Smooth muscle cell (in vitro differentiated cells): ENCODE results near the gene PIAS2. TPM values are rescaled to one million over a fixed set of nuclear protein-coding genes. Genes with fewer than 3 reads are reported as not detected.

Source experiments
- DNase-seq: peaks from one replicate; lab custom pipeline; 2025; ENCODE audit not compliant: unreplicated experiment; lab: John Stamatoyannopoulos, UW
- H2AFZ ChIP-seq: fragments of 200-600 bp; sonication (generic); 2 replicates; pipeline ENCODE4 v1.6.0; 2016; ENCODE audit warnings: antibody characterized with exemption, low read depth, mild to moderate bottlenecking
- H3F3A ChIP-seq: fragments of 200-600 bp; sonication (generic); 2 replicates; pipeline ENCODE4 v1.6.0; 2017; ENCODE audit warnings: antibody characterized with exemption, low read depth
- H3K27ac ChIP-seq: fragments of 200-600 bp; sonication (generic); 2 replicates; pipeline ENCODE4 v1.5.1; 2016; ENCODE audit warnings: low read depth, mild to moderate bottlenecking
- H3K27me3 ChIP-seq: fragments of 200-600 bp; sonication (generic); 2 replicates; pipeline ENCODE4 v1.6.1; 2016; ENCODE audit warnings: low read depth, mild to moderate bottlenecking
- H3K36me3 ChIP-seq: fragments of 200-600 bp; sonication (generic); 2 replicates; pipeline ENCODE4 v1.5.1; 2016; ENCODE audit warnings: low read depth
- H3K4me1 ChIP-seq: fragments of 200-600 bp; sonication (generic); 2 replicates; pipeline ENCODE4 v1.5.1; 2016; ENCODE audit warnings: low read depth
- H3K4me2 ChIP-seq: fragments of 200-600 bp; sonication (generic); 2 replicates; pipeline ENCODE4 v1.6.0; 2016; ENCODE audit warnings: mild to moderate bottlenecking
- H3K4me3 ChIP-seq: fragments of 200-600 bp; sonication (generic); 2 replicates; pipeline ENCODE4 v1.5.1; 2016; ENCODE audit warnings: mild to moderate bottlenecking
- H3K79me2 ChIP-seq: fragments of 200-600 bp; sonication (generic); 2 replicates; pipeline ENCODE4 v1.6.0; 2016; ENCODE audit warnings: low read depth, mild to moderate bottlenecking
- H3K9ac ChIP-seq: fragments of 200-600 bp; sonication (generic); 2 replicates; pipeline ENCODE4 v1.6.0; 2016; ENCODE audit warnings: low read depth
- H3K9me3 ChIP-seq: fragments of 200-600 bp; sonication (generic); replicated peaks from 2 replicates; pipeline ENCODE4 v1.5.1; 2016; ENCODE audit warnings: low read depth
- H4K20me1 ChIP-seq: fragments of 200-600 bp; sonication (generic); 2 replicates; pipeline ENCODE4 v1.6.0; 2016; ENCODE audit warnings: low read depth
- WGBS: methylation state at CpG from one replicate; pipeline ENCODE4 v1.1.7; 2016; ENCODE audit warnings: low lambda C conversion rate; 5-methylcytosine and 5-hydroxymethylcytosine counted together
- polyA plus RNA-seq: library from polyadenylated mRNA; unstranded; fragments of >200 nt; fragmentation: Nextera tagmentation; extraction: Ambion mirVana; gene quantifications from 2 replicates; pipeline ENCODE4 v1.2.1, GENCODE V29; 2016
- total RNA-seq: library from RNA; depleted of rRNA; stranded (reverse); fragments of >200 nt; gene quantifications from 2 replicates; pipeline ENCODE4 v1.2.3, GENCODE V29; 2014
- TF ChIP-seq, protein P1 (sequence below): fragments of 200-600 bp; sonication (generic); IDR thresholded peaks from 2 replicates; pipeline ENCODE4 v1.5.1; 2017; ENCODE audit warnings: borderline replicate concordance, mild to moderate bottlenecking, antibody characterized with exemption; ENCODE audit not compliant: insufficient read depth, poor library complexity, severe bottlenecking

Gene PIAS2
- total and polyA plus RNA-seq, 2 experiments from 2014 or later: 15.7 to 26.6 TPM

DNA sequence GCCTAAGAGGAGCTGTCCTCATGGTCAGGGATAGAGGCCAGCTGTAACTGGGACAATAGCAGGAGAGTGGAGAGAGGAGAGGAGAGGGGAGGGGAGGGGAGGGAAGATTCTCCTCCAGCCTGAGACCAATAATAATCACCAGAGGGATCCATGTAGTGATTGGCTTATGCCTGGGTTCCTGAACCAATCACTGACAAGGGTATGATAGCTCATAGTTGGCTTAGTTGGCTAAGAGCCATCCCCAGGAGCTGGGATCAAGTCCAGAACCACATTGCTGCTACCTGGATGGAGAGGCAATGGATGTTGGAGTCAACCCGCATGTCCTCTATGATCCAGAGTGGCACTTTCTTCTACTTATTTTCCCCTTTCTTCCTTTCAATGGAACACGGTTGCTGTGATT, 152.7 kb downstream of the PIAS2 start:
- Histone ChIP-seq H3K9me3 (no peaks in the 10 kb centered on the region), H2AFZ (no peak overlapping the region), H3K4me3 (no peak overlapping the region), H3K36me3 (no peaks in the 10 kb centered on the region), H3F3A (no peaks in the 10 kb centered on the region), H3K9ac (no peak overlapping the region), H3K79me2 (no peaks in the 10 kb centered on the region), H3K4me2 (no peak overlapping the region), H3K4me1 (no peaks in the 10 kb centered on the region), H4K20me1 (no peaks in the 10 kb centered on the region), H3K27ac (no peak overlapping the region), H3K27me3 (peaks cover 43% of the 10 kb centered on the region)
- TF ChIP-seq, protein P1, sequence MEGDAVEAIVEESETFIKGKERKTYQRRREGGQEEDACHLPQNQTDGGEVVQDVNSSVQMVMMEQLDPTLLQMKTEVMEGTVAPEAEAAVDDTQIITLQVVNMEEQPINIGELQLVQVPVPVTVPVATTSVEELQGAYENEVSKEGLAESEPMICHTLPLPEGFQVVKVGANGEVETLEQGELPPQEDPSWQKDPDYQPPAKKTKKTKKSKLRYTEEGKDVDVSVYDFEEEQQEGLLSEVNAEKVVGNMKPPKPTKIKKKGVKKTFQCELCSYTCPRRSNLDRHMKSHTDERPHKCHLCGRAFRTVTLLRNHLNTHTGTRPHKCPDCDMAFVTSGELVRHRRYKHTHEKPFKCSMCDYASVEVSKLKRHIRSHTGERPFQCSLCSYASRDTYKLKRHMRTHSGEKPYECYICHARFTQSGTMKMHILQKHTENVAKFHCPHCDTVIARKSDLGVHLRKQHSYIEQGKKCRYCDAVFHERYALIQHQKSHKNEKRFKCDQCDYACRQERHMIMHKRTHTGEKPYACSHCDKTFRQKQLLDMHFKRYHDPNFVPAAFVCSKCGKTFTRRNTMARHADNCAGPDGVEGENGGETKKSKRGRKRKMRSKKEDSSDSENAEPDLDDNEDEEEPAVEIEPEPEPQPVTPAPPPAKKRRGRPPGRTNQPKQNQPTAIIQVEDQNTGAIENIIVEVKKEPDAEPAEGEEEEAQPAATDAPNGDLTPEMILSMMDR: no peak
- no peak for DNase-seq
- WGBS: 90% methylated on average over 2 of the region's 2 CpGs

DNA sequence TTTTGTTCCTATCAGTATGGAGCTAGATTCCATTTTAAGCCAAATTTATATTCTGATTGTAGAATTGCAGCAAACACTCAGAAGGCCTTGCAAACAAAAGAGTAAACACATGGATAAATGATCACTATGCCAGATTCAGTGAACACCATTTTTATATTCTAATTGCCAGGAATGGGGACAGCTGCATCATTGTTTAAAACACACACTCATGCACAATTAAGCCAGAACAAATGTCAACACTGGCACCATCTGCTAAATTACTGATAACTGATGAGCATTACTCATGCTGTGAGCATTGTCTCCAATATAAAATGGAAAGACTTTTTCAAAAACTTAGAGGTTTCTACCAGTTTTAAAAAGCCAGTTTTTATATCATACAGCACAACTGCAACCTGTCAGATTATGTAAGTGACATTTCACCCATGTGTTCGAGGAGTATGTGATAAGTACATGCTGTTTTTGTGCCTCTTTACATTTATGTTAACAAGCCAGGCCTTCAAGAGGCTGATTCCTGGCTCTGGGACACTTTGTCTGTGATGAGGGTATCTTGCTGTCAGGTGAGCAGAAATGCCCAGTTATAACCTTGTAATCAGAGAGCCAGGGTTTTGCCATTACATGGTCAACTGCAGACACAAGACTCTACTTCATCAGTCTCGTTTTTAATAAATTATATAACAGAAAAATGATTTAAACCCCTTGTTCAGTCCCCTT, 156.1 kb downstream of the PIAS2 start:
- H3K9me3 ChIP-seq: no peaks in the 10 kb centered on the region
- peaks cover 75% of the 10 kb centered on the region for H3K27me3 ChIP-seq
- H2AFZ ChIP-seq: no peak overlapping the region
- no peaks in the 10 kb centered on the region for H3K79me2 ChIP-seq
- WGBS: 66% methylated on average over 2 of the region's 2 CpGs
- H4K20me1 ChIP-seq: no peaks in the 10 kb centered on the region
- peaks cover 8% of the 10 kb centered on the region for H3K4me1 ChIP-seq
- no peak for DNase-seq
- TF ChIP-seq, protein P1: no peak
- H3K27ac ChIP-seq: no peak overlapping the region
- no peak overlapping the region for H3K9ac ChIP-seq
- no peaks in the 10 kb centered on the region for H3F3A ChIP-seq
- H3K4me3 ChIP-seq: no peak overlapping the region
- H3K4me2 ChIP-seq: no peak overlapping the region
- no peaks in the 10 kb centered on the region for H3K36me3 ChIP-seq

- no peak overlapping the region for H3K4me2 ChIP-seq
- peaks cover 82% of the 10 kb centered on the region for H3K27me3 ChIP-seq
- H3F3A ChIP-seq: no peaks in the 10 kb centered on the region
- no peaks in the 10 kb centered on the region for H3K36me3 ChIP-seq
- no peak overlapping the region for H3K9ac ChIP-seq
- H4K20me1 ChIP-seq: no peaks in the 10 kb centered on the region
- no peak for DNase-seq
- TF ChIP-seq, protein P1: no peak
- no peak overlapping the region for H3K4me3 ChIP-seq
- no peaks in the 10 kb centered on the region for H3K9me3 ChIP-seq
- H3K79me2 ChIP-seq: no peaks in the 10 kb centered on the region
- no peak overlapping the region for H2AFZ ChIP-seq
- no peak overlapping the region for H3K27ac ChIP-seq
- peaks cover 8% of the 10 kb centered on the region for H3K4me1 ChIP-seq
- 84% methylated on average over 6 of the region's 6 CpGs for WGBS
Measured at GRCh38 chr18:46759890-46760289, 157.4 kb downstream of the PIAS2 start.
